ENCODE measurements around the gene DERL3. TPM values are rescaled to one million over a fixed set of nuclear protein-coding genes. Genes with fewer than 3 reads are reported as not detected.

DERL3 gene
- total RNA-seq = under 1 TPM; under 0.01 to 0.67 TPM

GRCh38 chr22:23838681-23839468, at the start of gene DERL3:
Gene DERL3 (minus strand): TSS chr22:23839006. CDS start chr22:23838987, 19 bp downstream.

DNA sequence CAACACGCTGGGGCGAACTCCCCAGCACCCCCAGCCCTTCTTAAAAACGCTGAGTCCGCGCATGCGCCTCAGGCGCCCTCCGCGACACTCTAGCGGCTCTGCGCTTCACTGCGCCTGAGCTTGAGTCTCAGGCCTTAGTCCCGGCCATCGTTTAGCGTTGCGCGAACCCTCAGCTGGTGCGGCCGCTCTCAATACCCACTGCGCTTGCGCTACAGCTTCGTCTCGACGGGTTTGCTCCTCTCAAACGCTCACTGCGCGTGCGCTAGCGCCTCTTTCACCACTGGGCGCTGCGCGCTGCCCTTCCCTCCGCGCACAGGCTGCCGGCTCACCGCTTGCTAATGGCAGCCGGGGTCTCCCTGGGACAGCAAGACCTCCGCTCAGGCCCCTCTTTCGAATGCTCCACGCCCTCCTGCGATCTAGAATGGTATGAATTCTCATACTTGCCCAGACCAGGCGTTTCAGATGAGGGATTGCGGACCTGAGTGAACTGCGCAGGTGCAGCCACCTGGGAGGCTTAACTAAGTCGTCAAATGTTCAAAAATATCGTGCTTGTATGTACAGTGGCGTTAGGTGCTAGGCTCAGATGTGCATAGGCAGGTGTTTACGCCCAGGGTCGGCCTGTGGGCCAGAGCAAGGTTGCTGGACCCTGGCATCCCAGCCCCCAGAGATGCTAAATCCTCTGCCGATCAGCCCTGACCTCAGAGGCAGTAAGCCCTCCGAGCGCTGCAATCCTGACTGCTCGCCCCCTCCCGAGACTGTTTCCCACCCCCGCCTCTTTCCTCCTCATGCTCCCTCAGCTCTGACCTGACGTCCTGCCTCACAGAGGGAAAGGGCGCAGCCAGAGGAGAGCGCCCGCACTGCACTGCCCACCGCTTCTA, 19.0 kb upstream of the DERL3 start, which contains the start of gene SLC2A11:
Gene SLC2A11, plus strand, starts transcription at position 270 of the 878 bp plus-strand sequence. Its CDS starts 125 bp downstream, at position 395.

DNA sequence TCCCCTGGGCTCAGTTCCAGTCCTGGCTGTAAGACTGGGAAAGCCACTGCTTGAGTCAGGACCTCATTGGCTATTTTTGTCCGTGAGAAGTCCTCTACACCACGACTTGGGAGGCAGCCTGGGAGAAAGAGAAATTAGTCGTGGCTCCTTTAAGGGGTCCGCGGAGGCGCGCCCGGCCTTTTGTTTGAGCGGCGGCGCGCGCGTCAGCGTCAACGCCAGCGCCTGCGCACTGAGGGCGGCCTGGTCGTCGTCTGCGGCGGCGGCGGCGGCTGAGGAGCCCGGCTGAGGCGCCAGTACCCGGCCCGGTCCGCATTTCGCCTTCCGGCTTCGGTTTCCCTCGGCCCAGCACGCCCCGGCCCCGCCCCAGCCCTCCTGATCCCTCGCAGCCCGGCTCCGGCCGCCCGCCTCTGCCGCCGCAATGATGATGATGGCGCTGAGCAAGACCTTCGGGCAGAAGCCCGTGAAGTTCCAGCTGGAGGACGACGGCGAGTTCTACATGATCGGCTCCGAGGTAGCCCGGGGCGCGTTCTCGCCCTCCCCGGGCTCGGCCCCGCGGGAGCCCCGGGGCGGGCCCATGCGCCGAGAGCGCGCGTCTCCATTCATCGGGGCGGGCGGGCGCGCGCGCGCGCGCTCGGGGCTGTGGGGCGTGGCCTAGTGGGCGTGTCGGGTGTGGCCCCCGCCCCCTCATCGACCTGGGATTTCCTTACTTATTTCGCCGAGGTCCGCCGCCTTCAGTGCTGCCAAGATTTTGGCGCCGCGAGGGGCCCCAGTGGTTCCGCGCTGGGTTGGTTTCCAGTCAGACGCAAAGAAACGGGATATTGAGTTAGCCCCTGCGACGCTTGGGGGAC, 51.8 kb downstream of the DERL3 start, which contains the start of gene SMARCB1:
Gene SMARCB1, plus strand, starts transcription at position 215 of the 848 bp plus-strand sequence. Its CDS starts 204 bp downstream, at position 419.

Small RNAs within 50 kb of the gene (small RNA-seq; reads per million reads assigned to genes)
- gene RN7SL268P = 0 reads per million in 2 donors

Other genes starting within 250 kb of the DERL3 start
- not detected for gene DRICH1, start 206.7 kb downstream of the DERL3 start, total RNA-seq
- gene RGL4, start 148.0 kb downstream of the DERL3 start, total RNA-seq = under 1 TPM in 1 of 2 donors, not detected in 1; under 0.01 TPM
- gene ZNF70, start 87.9 kb downstream of the DERL3 start, total RNA-seq = 1 to 10 TPM; 3.8 to 4.0 TPM
- not detected for gene VPREB3, start 84.6 kb downstream of the DERL3 start, total RNA-seq
- under 1 TPM in 1 of 2 donors, not detected in 1; 0.69 TPM for gene C22orf15, start 76.0 kb downstream of the DERL3 start, total RNA-seq
- gene CHCHD10, start 71.0 kb downstream of the DERL3 start, total RNA-seq = 10 to 100 TPM in 1 of 2 donors, 1 to 10 TPM in 1; 2.8 to 12.0 TPM
- gene MMP11, start 66.2 kb downstream of the DERL3 start, total RNA-seq = 1 to 10 TPM in 1 of 2 donors, under 1 TPM in 1; 1.00 to 2.8 TPM
- 10 to 100 TPM; 44.0 to 52.3 TPM for gene SMARCB1, start 52.0 kb downstream of the DERL3 start, total RNA-seq
- 1 to 10 TPM; 6.0 to 9.6 TPM for gene SLC2A11, start 18.9 kb upstream of the DERL3 start, total RNA-seq
- gene MIF, start 55.4 kb upstream of the DERL3 start, total RNA-seq = 100 to 1,000 TPM; 243 to 270 TPM
- gene GSTT2B, start 122.2 kb upstream of the DERL3 start, total RNA-seq = 1 to 10 TPM in 1 of 2 donors, under 1 TPM in 1; 0.69 to 2.7 TPM
- 1 to 10 TPM in 1 of 2 donors, under 1 TPM in 1; 0.67 to 1.0 TPM for gene DDTL, start 127.9 kb upstream of the DERL3 start, total RNA-seq
- 100 to 1,000 TPM; 101 to 125 TPM for gene DDT, start 135.4 kb upstream of the DERL3 start, total RNA-seq
- not detected for gene GSTT2, start 141.1 kb upstream of the DERL3 start, total RNA-seq
- gene GSTT4, start 166.4 kb upstream of the DERL3 start, total RNA-seq = not detected
- gene CABIN1, start 172.3 kb upstream of the DERL3 start, total RNA-seq = 10 to 100 TPM; 52.7 to 53.3 TPM